ENCODE data around the gene OFD1. TPM values are rescaled to one million over a fixed set of nuclear protein-coding genes. Genes with fewer than 3 reads are reported as not detected.
A peak's percentile ranks its signal among the peaks of the same experiment; 100 is the strongest.

The OFD1 gene
- total and polyA plus RNA-seq, 2 of the 8 experiments (the other 6 are each of a cell fraction or from before 2014, with no cell fraction given), result 8.0 to 23.4 TPM

DNA sequence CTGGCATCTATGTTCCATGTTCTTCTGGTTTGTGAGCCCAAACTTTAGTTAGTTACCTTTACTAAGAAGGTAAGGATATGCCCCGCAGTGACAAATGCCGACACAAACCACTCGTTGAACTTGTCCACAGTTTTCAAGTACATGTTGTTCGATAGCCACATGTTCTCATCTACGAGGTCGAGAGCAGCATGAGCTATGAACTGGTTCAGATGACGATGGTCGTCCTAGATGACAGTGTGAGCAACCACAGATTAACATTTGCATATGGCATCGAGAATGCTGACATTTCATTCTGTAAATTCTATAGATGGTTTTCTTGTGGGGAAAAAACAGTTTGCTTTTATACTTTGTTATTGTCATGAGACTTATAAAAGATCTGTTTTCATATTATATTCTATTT lies 18.1 kb upstream of the OFD1 start:
- H2AK5ac ChIP-seq (ENCODE audit: low read depth, low read length), result no peak overlapping the region
- no peak overlapping the region for H2BK15ac ChIP-seq (ENCODE audit: low read length)
- H3K23me2 ChIP-seq (ENCODE audit: low read depth, low read length), result no peaks in the 10 kb centered on the region
- no peak overlapping the region for H3K4me2 ChIP-seq (ENCODE audit: insufficient read depth in 1 of 2, low read depth in 2 of 2, low read length in 2 of 2)
- POLR2A ChIA-PET (ENCODE audit: partially characterized antibody), result interaction anchor here (2.0 kb wide), 1 partner anchor 18 kb away, joined by 8 read pairs; the partner anchor contains the start of genes OFD1 and TRAPPC2
- H2BK5ac ChIP-seq (ENCODE audit: low read depth, low read length), result no peak overlapping the region
- H3K27ac ChIP-seq (ENCODE audit: low read depth, low read length), result no peak overlapping the region
- H3K18ac ChIP-seq (ENCODE audit: extremely low read depth, low read length), result no peak overlapping the region
- H4K5ac ChIP-seq (ENCODE audit: insufficient read length, low read depth, low read length), result no peak overlapping the region
- no peaks in the 10 kb centered on the region for H3K4me1 ChIP-seq (replicated peaks in 1 of 4; ENCODE audit: control insufficient read depth in 3 of 4, insufficient read depth in 4 of 4, low read length in 3 of 4)
- H3K4me3 ChIP-seq (ENCODE audit: extremely low read depth in 1 of 4, insufficient read depth in 2 of 4, low read depth in 3 of 4, low read length in 4 of 4), result no peak overlapping the region
- H3K56ac ChIP-seq (replicated peaks; ENCODE audit: insufficient read length, low read depth, low read length), result no peak overlapping the region
- H2BK20ac ChIP-seq (ENCODE audit: low read length), result no peak overlapping the region
- peaks cover 0 to 2% of the 10 kb centered on the region in 2 experiments for H4K20me1 ChIP-seq (replicated peaks in 1 of 2; ENCODE audit: control insufficient read depth in 1 of 2, insufficient read depth in 2 of 2, low read length in 2 of 2)
- 98% methylated on average over 6 of the region's 9 CpGs; no CpG with 5 or more reads in 1 of the 2 experiments for WGBS, 2 experiments (ENCODE audit: extremely low coverage in 1 of 2, insufficient coverage in 1 of 2, insufficient read length in 1 of 2, insufficient replicate concordance in 2 of 2, low coverage in 1 of 2, low lambda C conversion rate in 2 of 2, missing lambda C conversion rate in 1 of 2)
- no peak overlapping the region for H4K8ac ChIP-seq (ENCODE audit: extremely low read depth, insufficient read depth, low read length)
- H2AFZ ChIP-seq (ENCODE audit: low read length), result no peak overlapping the region
- no peaks in the 10 kb centered on the region for H3K9me3 ChIP-seq (ENCODE audit: insufficient read depth in 2 of 2, low read depth in 1 of 2, low read length in 1 of 2)
- no peak overlapping the region for H2BK120ac ChIP-seq (replicated peaks; ENCODE audit: low read depth, low read length)
- H3K4ac ChIP-seq (replicated peaks; ENCODE audit: insufficient read length, low read depth, low read length), result no peak overlapping the region
- CTCF ChIA-PET (ENCODE audit: partially characterized antibody), result no interaction called here
- no peaks in the 10 kb centered on the region; a peak in 1 of 4 replicates for H3K79me2 ChIP-seq (ENCODE audit: control insufficient read depth in 1 of 2, insufficient read depth in 2 of 2, low read length in 2 of 2)
- H3K23ac ChIP-seq (ENCODE audit: insufficient read length), result no peak overlapping the region
- DNase-seq (ENCODE audit: low read depth in 1 of 2, low spot score in 2 of 2) (no peak), FAIRE-seq (peak; percentile 58)
- H2BK12ac ChIP-seq (ENCODE audit: low read depth, low read length), result no peak overlapping the region
- TF ChIP-seq BACH1 (IDR thresholded peaks at IDR 0.05; ENCODE audit: low read length) (no peak), RNF2 (IDR thresholded peaks at IDR 0.05; ENCODE audit: borderline replicate concordance, low read depth, low read length, missing control alignments, poor library complexity, severe bottlenecking) (no peak), YY1 (IDR thresholded peaks at IDR 0.05; ENCODE audit: low read depth, low read length) (no peak), HDAC2 (IDR thresholded peaks at IDR 0.05; ENCODE audit: borderline replicate concordance in 1 of 2, low read depth in 2 of 2, low read length in 2 of 2) (no peak), SIRT6 (IDR thresholded peaks at IDR 0.05; ENCODE audit: low read length) (no peak), JUN (IDR thresholded peaks at IDR 0.05; ENCODE audit: low read depth, low read length) (no peak), JUND (IDR thresholded peaks at IDR 0.05; ENCODE audit: low read length) (no peak), CHD1 (IDR thresholded peaks at IDR 0.05; ENCODE audit: low read depth, low read length) (no peak)
- H3K14ac ChIP-seq (ENCODE audit: insufficient read length), result no peak overlapping the region
- H3K36me3 ChIP-seq (ENCODE audit: control insufficient read depth in 2 of 4, insufficient read depth in 4 of 4, low read length in 3 of 4), result peaks cover 0 to 28% (median under 1%) of the 10 kb centered on the region in 4 experiments; a peak in 4 of 8 replicates
- H3K9ac ChIP-seq (replicated peaks in 1 of 4; ENCODE audit: extremely low read depth in 1 of 4, low read depth in 3 of 4, low read length in 3 of 4), result no peak overlapping the region
- no peaks in the 10 kb centered on the region; the same call in 1 of the 2 replicates for H3K79me1 ChIP-seq (ENCODE audit: low read depth, low read length)
- H4K91ac ChIP-seq (replicated peaks; ENCODE audit: insufficient read length, low read length), result no peak overlapping the region
- H3K27me3 ChIP-seq (replicated peaks in 1 of 4; ENCODE audit: control insufficient read depth in 3 of 4, extremely low read depth in 1 of 4, insufficient read depth in 3 of 4, low read length in 3 of 4), result no peaks in the 10 kb centered on the region

Data from H1 (cell line).